Measurements from ENCODE around the gene CLPTM1. TPM values are rescaled to one million over a fixed set of nuclear protein-coding genes. Genes with fewer than 3 reads are reported as not detected.

The CLPTM1 gene
- total and polyA plus RNA-seq, 2 donors (not counting 1 experiment from before 2014, with no cell fraction given), result 121 to 129 TPM

DNA sequence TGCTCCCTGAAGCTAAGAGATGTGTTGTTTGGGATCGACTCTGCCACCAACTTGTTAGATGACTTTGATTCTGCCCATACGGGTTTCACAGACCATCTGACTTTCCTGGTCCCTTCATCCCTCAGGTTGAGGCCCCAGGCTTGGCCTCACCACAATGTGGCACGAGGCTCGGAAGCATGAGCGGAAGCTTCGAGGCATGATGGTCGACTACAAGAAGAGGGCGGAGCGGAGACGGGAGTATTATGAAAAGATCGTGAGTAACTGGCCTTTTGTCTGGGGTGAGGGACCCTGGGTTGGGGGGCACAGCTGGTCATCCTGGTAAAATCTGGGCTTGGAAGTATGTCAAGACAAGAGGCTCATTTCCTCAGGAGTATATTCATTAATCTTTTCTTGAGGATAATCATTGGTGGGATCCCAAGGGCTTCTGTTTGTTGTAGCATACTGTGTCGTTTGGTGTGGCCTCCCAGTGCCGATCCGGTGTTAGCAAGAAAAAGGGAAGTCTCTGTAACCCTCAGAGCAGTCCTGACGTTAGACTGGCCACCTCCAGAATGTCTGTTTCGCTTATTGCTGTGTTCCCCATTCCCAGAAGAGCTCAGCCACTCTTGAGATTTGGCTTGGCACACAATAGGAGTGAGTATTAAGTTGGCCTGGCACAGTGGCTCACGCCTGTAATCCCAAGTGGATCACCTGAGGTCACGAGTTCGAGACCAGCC lies 85.0 kb downstream of the CLPTM1 start:
- Histone ChIP-seq H2AFZ (ENCODE audit: insufficient read depth, low read depth, low read length, poor library complexity, severe bottlenecking) (no peak overlapping the region), H3K4me2 (replicated peaks; ENCODE audit: low read depth, low read length, poor library complexity, severe bottlenecking) (peak overlapping the region; percentile 77), H3K36me3 (replicated peaks in 1 of 2; ENCODE audit: control extremely low read depth in 1 of 2, control insufficient read depth in 1 of 2, extremely low read depth in 1 of 2, insufficient read depth in 2 of 2, low read length in 1 of 2) (peaks cover 6 to 75% of the 10 kb centered on the region in 2 experiments), H3K27me3 (replicated peaks in 1 of 4; ENCODE audit: control extremely low read depth in 1 of 4, control insufficient read depth in 3 of 4, insufficient read depth in 4 of 4, low read length in 3 of 4) (no peaks in the 10 kb centered on the region), H4K20me1 (ENCODE audit: control insufficient read depth, insufficient read depth, low read length, poor library complexity, severe bottlenecking) (peaks cover 42% of the 10 kb centered on the region), H3K27ac (ENCODE audit: low read length in 2 of 2) (peak overlapping the region; percentile 93 to 96), H3K4me3 (ENCODE audit: control extremely low read depth in 1 of 5, extremely low read depth in 1 of 5, insufficient read depth in 1 of 5, low read depth in 2 of 5, low read length in 4 of 5) (peak overlapping the region; percentile 9 to 96 (median 94)), H3K4me1 (ENCODE audit: control insufficient read depth in 2 of 2, insufficient read depth in 2 of 2, low read length in 2 of 2) (peaks cover 26 to 35% of the 10 kb centered on the region in 2 donors), H3K9me3 (ENCODE audit: control extremely low read depth in 1 of 3, control insufficient read depth in 2 of 3, insufficient read depth in 1 of 3, low read length in 2 of 3) (peaks cover 0 to 6% (median 0%) of the 10 kb centered on the region in 3 donors), H3K79me2 (ENCODE audit: control insufficient read depth, insufficient read depth, low read length) (peaks cover 82% of the 10 kb centered on the region), H3K9ac (ENCODE audit: low read length) (peak overlapping the region; percentile 91)
- Mint-ChIP-seq H3K27me3 (no peaks in the 10 kb centered on the region), H3K4me3 (peak overlapping the region; percentile 96), H3K9me3 (ENCODE audit: insufficient read depth) (no peaks in the 10 kb centered on the region), H3K27ac (peak overlapping the region; percentile 96), H3K4me1 (peaks cover 45% of the 10 kb centered on the region)
- DNase-seq (peak; percentile 38), ATAC-seq (ENCODE audit: low read depth) (no peak)
- ChIA-PET CTCF (interaction anchor here (0.7 to 5.1 kb wide), 9 partner anchors 11 to 74 kb away, joined by 3 to 24 read pairs (median 5); partner anchors contain the start of gene PPP1R37), POLR2A (interaction anchor here (0.7 to 3.1 kb wide), 8 partner anchors 9 to 1045 kb away, joined by 3 to 26 read pairs (median 6); partner anchors contain the start of genes PPP1R37 and RELB)
- WGBS (ENCODE audit: insufficient coverage), result 77% methylated on average over 14 of the region's 19 CpGs
- no peak for TF ChIP-seq EZH2 (IDR thresholded peaks at IDR 0.05; ENCODE audit: borderline replicate concordance, insufficient read depth, low read depth, low read length, poor library complexity, severe bottlenecking)
- no peak for TF ChIP-seq CTCF (IDR thresholded peaks at IDR 0.05)
- intact Hi-C loops (cut with micrococcal nuclease), result no loop called here

DNA sequence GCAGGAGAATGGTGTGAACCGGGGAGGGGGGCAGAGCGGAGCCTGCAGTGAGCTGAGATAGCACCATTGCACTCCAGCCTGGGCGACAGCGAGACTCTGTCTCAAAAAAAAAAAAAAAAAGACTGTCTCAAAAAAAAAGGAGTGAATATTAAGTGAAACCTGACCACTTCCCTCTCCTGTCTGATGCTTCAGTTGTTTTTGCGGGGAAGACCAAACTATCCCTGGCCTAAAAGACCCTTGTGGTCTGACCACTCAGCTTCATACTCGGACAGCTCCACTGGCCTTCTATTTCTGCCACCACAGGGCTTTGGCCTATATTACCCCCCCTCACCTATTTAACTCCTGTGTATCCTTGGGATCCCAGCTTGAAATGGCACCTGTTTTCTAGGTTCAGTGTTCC lies 85.9 kb downstream of the CLPTM1 start:
- peak overlapping the region; percentile 29 to 96 for H3K27ac ChIP-seq (ENCODE audit: low read length in 2 of 2)
- no peak overlapping the region for H3K9ac ChIP-seq (ENCODE audit: low read length)
- H2AFZ ChIP-seq (ENCODE audit: insufficient read depth, low read depth, low read length, poor library complexity, severe bottlenecking), result no peak overlapping the region
- H3K36me3 ChIP-seq (replicated peaks in 1 of 2; ENCODE audit: control extremely low read depth in 1 of 2, control insufficient read depth in 1 of 2, extremely low read depth in 1 of 2, insufficient read depth in 2 of 2, low read length in 1 of 2), result peaks cover 3 to 76% of the 10 kb centered on the region in 2 experiments
- Mint-ChIP-seq H3K9me3 (ENCODE audit: insufficient read depth) (no peaks in the 10 kb centered on the region), H3K27me3 (no peaks in the 10 kb centered on the region), H3K4me3 (peak overlapping the region; percentile 96), H3K4me1 (peaks cover 54% of the 10 kb centered on the region), H3K27ac (peak overlapping the region; percentile 96)
- DNase-seq, result peak; percentile 34
- H3K4me2 ChIP-seq (replicated peaks; ENCODE audit: low read depth, low read length, poor library complexity, severe bottlenecking), result peak overlapping the region; percentile 77
- POLR2A ChIA-PET, result interaction anchor here (0.7 kb wide), 1 partner anchor 1046 kb away, joined by 5 read pairs; no protein-coding TSS in a partner anchor
- H3K79me2 ChIP-seq (ENCODE audit: control insufficient read depth, insufficient read depth, low read length), result peaks cover 88% of the 10 kb centered on the region
- peaks cover 49% of the 10 kb centered on the region for H4K20me1 ChIP-seq (ENCODE audit: control insufficient read depth, insufficient read depth, low read length, poor library complexity, severe bottlenecking)
- 67% methylated on average over 1 of the region's 6 CpGs for WGBS (ENCODE audit: insufficient coverage)
- CTCF ChIA-PET, result interaction anchor here (0.7 to 5.1 kb wide), 5 partner anchors 10 to 52 kb away, joined by 3 to 24 read pairs (median 6); partner anchors contain the start of gene RELB
- peaks cover 34 to 45% of the 10 kb centered on the region in 2 donors for H3K4me1 ChIP-seq (ENCODE audit: control insufficient read depth in 2 of 2, insufficient read depth in 2 of 2, low read length in 2 of 2)
- H3K27me3 ChIP-seq (replicated peaks in 1 of 4; ENCODE audit: control extremely low read depth in 1 of 4, control insufficient read depth in 3 of 4, insufficient read depth in 4 of 4, low read length in 3 of 4), result no peaks in the 10 kb centered on the region
- H3K9me3 ChIP-seq (ENCODE audit: control extremely low read depth in 1 of 3, control insufficient read depth in 2 of 3, insufficient read depth in 1 of 3, low read length in 2 of 3), result no peaks in the 10 kb centered on the region
- TF ChIP-seq CTCF (IDR thresholded peaks at IDR 0.05), result no peak
- TF ChIP-seq EZH2 (IDR thresholded peaks at IDR 0.05; ENCODE audit: borderline replicate concordance, insufficient read depth, low read depth, low read length, poor library complexity, severe bottlenecking), result no peak
- no peak for ATAC-seq (ENCODE audit: low read depth)
- intact Hi-C loops (cut with micrococcal nuclease), result no loop called here
- H3K4me3 ChIP-seq (ENCODE audit: control extremely low read depth in 1 of 5, extremely low read depth in 1 of 5, insufficient read depth in 1 of 5, low read depth in 2 of 5, low read length in 4 of 5), result no peak overlapping the region
